ENCODE data around the gene DOK5.

Gene DOK5

GRCh38 chr20:54525916-54526590, 50.7 kb downstream of the DOK5 start:
- H3K27me3 ChIP-seq, result no peaks in the 10 kb centered on the region
- H3K36me3 ChIP-seq, result no peaks in the 10 kb centered on the region
- H3K9me3 ChIP-seq, result no peaks in the 10 kb centered on the region
- no peak overlapping the region for H3K4me3 ChIP-seq (ENCODE audit: low read depth in 1 of 2, low read length in 1 of 2)
- TF ChIP-seq, protein P1, sequence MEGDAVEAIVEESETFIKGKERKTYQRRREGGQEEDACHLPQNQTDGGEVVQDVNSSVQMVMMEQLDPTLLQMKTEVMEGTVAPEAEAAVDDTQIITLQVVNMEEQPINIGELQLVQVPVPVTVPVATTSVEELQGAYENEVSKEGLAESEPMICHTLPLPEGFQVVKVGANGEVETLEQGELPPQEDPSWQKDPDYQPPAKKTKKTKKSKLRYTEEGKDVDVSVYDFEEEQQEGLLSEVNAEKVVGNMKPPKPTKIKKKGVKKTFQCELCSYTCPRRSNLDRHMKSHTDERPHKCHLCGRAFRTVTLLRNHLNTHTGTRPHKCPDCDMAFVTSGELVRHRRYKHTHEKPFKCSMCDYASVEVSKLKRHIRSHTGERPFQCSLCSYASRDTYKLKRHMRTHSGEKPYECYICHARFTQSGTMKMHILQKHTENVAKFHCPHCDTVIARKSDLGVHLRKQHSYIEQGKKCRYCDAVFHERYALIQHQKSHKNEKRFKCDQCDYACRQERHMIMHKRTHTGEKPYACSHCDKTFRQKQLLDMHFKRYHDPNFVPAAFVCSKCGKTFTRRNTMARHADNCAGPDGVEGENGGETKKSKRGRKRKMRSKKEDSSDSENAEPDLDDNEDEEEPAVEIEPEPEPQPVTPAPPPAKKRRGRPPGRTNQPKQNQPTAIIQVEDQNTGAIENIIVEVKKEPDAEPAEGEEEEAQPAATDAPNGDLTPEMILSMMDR (IDR thresholded peaks at IDR 0.05), result no peak
- no peaks in the 10 kb centered on the region for H3K4me1 ChIP-seq (ENCODE audit: control insufficient read depth in 1 of 2, insufficient read depth in 1 of 2, low read depth in 1 of 2, low read length in 1 of 2)
- H3K27ac ChIP-seq, result no peak overlapping the region

- Histone ChIP-seq H3K27me3 (no peaks in the 10 kb centered on the region), H3K4me1 (ENCODE audit: control insufficient read depth in 1 of 2, insufficient read depth in 1 of 2, low read depth in 1 of 2, low read length in 1 of 2) (no peaks in the 10 kb centered on the region), H3K36me3 (no peaks in the 10 kb centered on the region), H3K9me3 (no peaks in the 10 kb centered on the region), H3K4me3 (ENCODE audit: low read depth in 1 of 2, low read length in 1 of 2) (no peak overlapping the region), H3K27ac (no peak overlapping the region)
- TF ChIP-seq, protein P1 (IDR thresholded peaks at IDR 0.05), result no peak
Observed at GRCh38 chr20:54526801-54527200, 51.4 kb downstream of the DOK5 start.

- Histone ChIP-seq H3K36me3 (no peaks in the 10 kb centered on the region), H3K27ac (no peak overlapping the region), H3K9me3 (no peaks in the 10 kb centered on the region), H3K4me3 (ENCODE audit: low read depth in 1 of 2, low read length in 1 of 2) (no peak overlapping the region), H3K4me1 (ENCODE audit: control insufficient read depth in 1 of 2, insufficient read depth in 1 of 2, low read depth in 1 of 2, low read length in 1 of 2) (no peaks in the 10 kb centered on the region), H3K27me3 (no peaks in the 10 kb centered on the region)
- TF ChIP-seq, protein P1 (IDR thresholded peaks at IDR 0.05), result no peak
Observed at GRCh38 chr20:54532573-54532972, 57.2 kb downstream of the DOK5 start.

DNA sequence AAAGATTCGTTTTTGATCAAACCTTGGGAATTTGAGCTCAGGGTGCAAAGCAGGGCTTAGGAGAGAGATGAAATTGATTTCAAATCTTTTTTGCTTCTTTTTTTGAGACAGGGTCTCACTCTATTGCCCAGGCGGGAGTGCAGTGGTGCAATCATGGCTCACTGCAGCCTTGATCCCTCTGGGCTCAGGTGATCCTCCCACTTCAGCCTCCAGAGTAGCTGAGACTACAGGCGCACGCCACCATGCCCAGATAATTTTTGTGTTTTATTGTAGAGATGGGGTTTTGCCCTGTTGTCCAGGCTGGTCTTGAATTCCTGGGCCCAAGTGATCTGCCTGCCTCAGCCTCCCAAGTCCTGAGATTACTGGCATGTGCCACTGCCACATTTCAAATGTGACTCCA, 58.7 kb downstream of the DOK5 start:
- Histone ChIP-seq H3K27me3 (no peaks in the 10 kb centered on the region), H3K9me3 (no peaks in the 10 kb centered on the region), H3K4me3 (ENCODE audit: low read depth in 1 of 2, low read length in 1 of 2) (no peak overlapping the region), H3K27ac (no peak overlapping the region), H3K36me3 (no peaks in the 10 kb centered on the region), H3K4me1 (ENCODE audit: control insufficient read depth in 1 of 2, insufficient read depth in 1 of 2, low read depth in 1 of 2, low read length in 1 of 2) (no peaks in the 10 kb centered on the region)
- TF ChIP-seq, protein P1 (IDR thresholded peaks at IDR 0.05), result no peak

DNA sequence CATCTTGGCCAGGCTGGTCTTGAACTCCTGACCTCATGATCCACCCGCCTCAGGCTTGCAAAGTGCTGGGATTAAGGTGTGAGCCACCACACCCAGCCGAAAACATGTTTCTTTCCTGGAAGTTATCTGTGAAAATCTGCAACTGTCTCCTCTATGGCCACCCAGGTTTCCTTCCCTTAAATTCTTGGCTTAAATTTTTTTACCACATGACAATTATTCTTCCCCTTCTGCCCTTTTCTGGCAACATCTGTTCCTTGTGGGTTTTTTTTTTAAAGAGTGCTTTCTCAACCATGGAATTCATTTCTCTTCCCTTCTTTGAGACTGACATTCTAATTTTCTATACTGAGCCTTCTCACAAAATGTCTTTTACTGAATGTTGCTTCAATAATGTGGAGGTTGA, 59.6 kb downstream of the DOK5 start:
- no peaks in the 10 kb centered on the region for H3K27me3 ChIP-seq

More for the DNA sequence above, 59.6 kb downstream of the DOK5 start:
- Histone ChIP-seq H3K36me3 (no peaks in the 10 kb centered on the region), H3K4me1 (ENCODE audit: control insufficient read depth in 1 of 2, insufficient read depth in 1 of 2, low read depth in 1 of 2, low read length in 1 of 2) (no peaks in the 10 kb centered on the region), H3K27ac (no peak overlapping the region), H3K9me3 (no peaks in the 10 kb centered on the region), H3K4me3 (ENCODE audit: low read depth in 1 of 2, low read length in 1 of 2) (no peak overlapping the region)
- TF ChIP-seq, protein P1 (IDR thresholded peaks at IDR 0.05), result no peak

All from neutrophil (primary cell).